Measurements from ENCODE around the gene DSG2.
A peak's percentile ranks its signal among the peaks of the same experiment; 100 is the strongest.

The DSG2 gene

GRCh38 chr18:31554776-31555175, 56.8 kb downstream of the DSG2 start:
- no peak overlapping the region for H3K4me3 Mint-ChIP-seq
- no peak for DNase-seq (ENCODE audit: low spot score in 2 of 2)
- peaks cover 3% of the 10 kb centered on the region for H3K4me1 Mint-ChIP-seq
- no peaks in the 10 kb centered on the region for H3K36me3 Mint-ChIP-seq
- peaks cover 11% of the 10 kb centered on the region for H3K27me3 Mint-ChIP-seq
- H3K27ac Mint-ChIP-seq, result no peak overlapping the region
- no peak for ATAC-seq (ENCODE audit: low read depth)
- no peaks in the 10 kb centered on the region for H3K9me3 Mint-ChIP-seq

- peaks cover 3% of the 10 kb centered on the region for H3K4me1 Mint-ChIP-seq
- DNase-seq (ENCODE audit: low spot score in 2 of 2) (peak; percentile 29 to 31), ATAC-seq (ENCODE audit: low read depth) (peak; percentile 34)
- H3K36me3 Mint-ChIP-seq, result no peaks in the 10 kb centered on the region
- no peak overlapping the region for H3K4me3 Mint-ChIP-seq
- no peak overlapping the region for H3K27ac Mint-ChIP-seq
- no peaks in the 10 kb centered on the region for H3K9me3 Mint-ChIP-seq
- peaks cover 11% of the 10 kb centered on the region for H3K27me3 Mint-ChIP-seq
Observed at GRCh38 chr18:31555971-31556747, 58.2 kb downstream of the DSG2 start.

GRCh38 chr18:31557446-31557845, 59.5 kb downstream of the DSG2 start:
- Mint-ChIP-seq H3K27ac (no peak overlapping the region), H3K4me1 (peaks cover 3% of the 10 kb centered on the region)
- no peak for ATAC-seq (ENCODE audit: low read depth)

GRCh38 chr18:31558567-31558966, 60.6 kb downstream of the DSG2 start:
- Mint-ChIP-seq H3K4me1 (peaks cover 3% of the 10 kb centered on the region), H3K27me3 (peaks cover 8% of the 10 kb centered on the region), H3K4me3 (no peak overlapping the region), H3K36me3 (no peaks in the 10 kb centered on the region), H3K9me3 (no peaks in the 10 kb centered on the region), H3K27ac (no peak overlapping the region)
- DNase-seq (ENCODE audit: low spot score in 2 of 2), result no peak
- no peak for ATAC-seq (ENCODE audit: low read depth)

More at GRCh38 chr18:31557446-31557845, 59.5 kb downstream of the DSG2 start:
- no peak overlapping the region for H3K4me3 Mint-ChIP-seq
- no peak for DNase-seq (ENCODE audit: low spot score in 2 of 2)
- H3K9me3 Mint-ChIP-seq, result no peaks in the 10 kb centered on the region
- H3K36me3 Mint-ChIP-seq, result no peaks in the 10 kb centered on the region
- peaks cover 9% of the 10 kb centered on the region for H3K27me3 Mint-ChIP-seq

- Mint-ChIP-seq H3K27ac (no peak overlapping the region), H3K4me1 (no peaks in the 10 kb centered on the region), H3K9me3 (no peaks in the 10 kb centered on the region), H3K27me3 (peaks cover 2% of the 10 kb centered on the region), H3K4me3 (no peak overlapping the region), H3K36me3 (no peaks in the 10 kb centered on the region)
- no peak for DNase-seq (ENCODE audit: low spot score in 2 of 2)
- ATAC-seq (ENCODE audit: low read depth), result no peak
Observed at GRCh38 chr18:31562726-31563125, 64.7 kb downstream of the DSG2 start.

- Mint-ChIP-seq H3K4me1 (no peaks in the 10 kb centered on the region), H3K27ac (no peak overlapping the region), H3K9me3 (no peaks in the 10 kb centered on the region), H3K36me3 (no peaks in the 10 kb centered on the region), H3K4me3 (no peak overlapping the region), H3K27me3 (peaks cover 2% of the 10 kb centered on the region)
- no peak for ATAC-seq (ENCODE audit: low read depth)
- no peak for DNase-seq (ENCODE audit: low spot score in 2 of 2)
Observed at GRCh38 chr18:31563778-31564177, 65.8 kb downstream of the DSG2 start.

GRCh38 chr18:31565345-31565744, 67.4 kb downstream of the DSG2 start:
- no peaks in the 10 kb centered on the region for H3K36me3 Mint-ChIP-seq
- no peaks in the 10 kb centered on the region for H3K4me1 Mint-ChIP-seq
- H3K27me3 Mint-ChIP-seq, result peaks cover 2% of the 10 kb centered on the region
- no peak for ATAC-seq (ENCODE audit: low read depth)
- H3K27ac Mint-ChIP-seq, result no peak overlapping the region
- no peaks in the 10 kb centered on the region for H3K9me3 Mint-ChIP-seq
- DNase-seq (ENCODE audit: low spot score in 2 of 2), result no peak
- no peak overlapping the region for H3K4me3 Mint-ChIP-seq

- ATAC-seq (ENCODE audit: low read depth) (no peak), DNase-seq (ENCODE audit: low spot score in 2 of 2) (no peak)
- Mint-ChIP-seq H3K27me3 (peaks cover 2% of the 10 kb centered on the region), H3K4me1 (no peaks in the 10 kb centered on the region), H3K36me3 (no peaks in the 10 kb centered on the region), H3K9me3 (no peaks in the 10 kb centered on the region), H3K27ac (no peak overlapping the region), H3K4me3 (no peak overlapping the region)
Observed at GRCh38 chr18:31565782-31566512, 68.0 kb downstream of the DSG2 start.

- no peaks in the 10 kb centered on the region for H3K4me1 Mint-ChIP-seq
- no peaks in the 10 kb centered on the region for H3K9me3 Mint-ChIP-seq
- ATAC-seq (ENCODE audit: low read depth) (no peak), DNase-seq (ENCODE audit: low spot score in 2 of 2) (no peak)
- peaks cover 2% of the 10 kb centered on the region for H3K27me3 Mint-ChIP-seq
- no peaks in the 10 kb centered on the region for H3K36me3 Mint-ChIP-seq
- no peak overlapping the region for H3K4me3 Mint-ChIP-seq
- no peak overlapping the region for H3K27ac Mint-ChIP-seq
Observed at GRCh38 chr18:31566576-31567306, 68.8 kb downstream of the DSG2 start.

- DNase-seq (ENCODE audit: low spot score in 2 of 2) (no peak), ATAC-seq (ENCODE audit: low read depth) (no peak)
- H3K36me3 Mint-ChIP-seq, result no peaks in the 10 kb centered on the region
- H3K4me1 Mint-ChIP-seq, result no peaks in the 10 kb centered on the region
- H3K9me3 Mint-ChIP-seq, result no peaks in the 10 kb centered on the region
- H3K27ac Mint-ChIP-seq, result no peak overlapping the region
- no peaks in the 10 kb centered on the region for H3K27me3 Mint-ChIP-seq
- no peak overlapping the region for H3K4me3 Mint-ChIP-seq
Observed at GRCh38 chr18:31572368-31572767, 74.4 kb downstream of the DSG2 start.

GRCh38 chr18:31573051-31573450, 75.1 kb downstream of the DSG2 start:
- DNase-seq (ENCODE audit: low spot score in 2 of 2), result no peak
- no peak for ATAC-seq (ENCODE audit: low read depth)
- Mint-ChIP-seq H3K9me3 (no peaks in the 10 kb centered on the region), H3K4me3 (no peak overlapping the region), H3K27me3 (peaks cover 1% of the 10 kb centered on the region), H3K4me1 (no peaks in the 10 kb centered on the region), H3K27ac (no peak overlapping the region), H3K36me3 (no peaks in the 10 kb centered on the region)

GRCh38 chr18:31574359-31574758, 76.4 kb downstream of the DSG2 start:
- DNase-seq (ENCODE audit: low spot score in 2 of 2), result no peak
- no peak for ATAC-seq (ENCODE audit: low read depth)
- Mint-ChIP-seq H3K27me3 (peaks cover 1% of the 10 kb centered on the region), H3K36me3 (no peaks in the 10 kb centered on the region), H3K4me1 (no peaks in the 10 kb centered on the region), H3K27ac (no peak overlapping the region), H3K4me3 (no peak overlapping the region), H3K9me3 (no peaks in the 10 kb centered on the region)

- H3K27ac Mint-ChIP-seq, result no peak overlapping the region
- H3K27me3 Mint-ChIP-seq, result peaks cover 1% of the 10 kb centered on the region
- DNase-seq (ENCODE audit: low spot score in 2 of 2) (no peak), ATAC-seq (ENCODE audit: low read depth) (no peak)
- no peak overlapping the region for H3K4me3 Mint-ChIP-seq
- no peaks in the 10 kb centered on the region for H3K4me1 Mint-ChIP-seq
- H3K9me3 Mint-ChIP-seq, result no peaks in the 10 kb centered on the region
- H3K36me3 Mint-ChIP-seq, result no peaks in the 10 kb centered on the region
Observed at GRCh38 chr18:31575515-31576257, 77.7 kb downstream of the DSG2 start.

- no peak overlapping the region for H3K4me3 Mint-ChIP-seq
- H3K27ac Mint-ChIP-seq, result no peak overlapping the region
- H3K4me1 Mint-ChIP-seq, result no peaks in the 10 kb centered on the region
- H3K27me3 Mint-ChIP-seq, result peaks cover 1% of the 10 kb centered on the region
- no peaks in the 10 kb centered on the region for H3K36me3 Mint-ChIP-seq
- H3K9me3 Mint-ChIP-seq, result no peaks in the 10 kb centered on the region
- no peak for ATAC-seq (ENCODE audit: low read depth)
- DNase-seq (ENCODE audit: low spot score in 2 of 2), result no peak
Observed at GRCh38 chr18:31576670-31577069, 78.7 kb downstream of the DSG2 start.
